SIG-M5 (cell line): ENCODE measurements around the gene ZNF384.

Source experiments
- DNase-seq: peaks from one replicate; lab custom pipeline; 2025; lab: John Stamatoyannopoulos, UW

Gene ZNF384

DNA sequence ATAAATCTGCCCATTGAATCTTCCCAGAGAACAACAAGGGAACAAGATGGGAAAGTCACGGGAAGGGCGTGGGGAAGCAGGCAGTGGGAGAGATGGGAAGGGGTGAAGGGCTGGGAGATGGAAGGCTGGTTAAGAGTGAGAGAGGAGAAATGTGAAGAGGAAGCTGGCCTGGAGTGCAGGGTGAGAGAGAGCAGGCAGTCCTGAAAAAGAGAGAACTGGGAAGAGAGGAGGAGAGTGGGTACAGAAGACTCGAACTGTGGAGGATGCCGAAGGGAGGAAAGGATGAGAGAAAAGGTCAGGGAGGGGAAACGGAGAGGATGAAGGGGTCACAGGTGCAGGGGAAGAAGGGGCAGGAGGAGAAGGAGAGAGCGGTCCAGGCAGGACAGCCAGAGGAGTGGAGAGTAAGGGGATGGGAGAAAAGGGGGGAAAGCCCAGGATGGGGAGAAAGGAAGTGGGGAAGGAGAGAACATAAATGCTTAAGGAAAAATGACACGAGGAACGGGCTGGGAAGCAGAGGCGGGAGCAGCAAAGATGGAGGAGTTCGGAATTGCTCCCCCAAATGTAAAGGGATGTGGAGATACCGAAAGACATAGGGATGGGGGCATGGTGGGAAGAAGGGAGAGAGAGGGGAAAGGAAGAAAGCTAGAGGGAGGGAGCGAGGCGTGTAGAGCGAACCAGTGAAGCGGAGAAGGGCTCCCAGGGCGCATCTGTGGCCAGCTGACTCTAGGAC lies 10.2 kb upstream of the ZNF384 start:
- no peak for DNase-seq

DNA sequence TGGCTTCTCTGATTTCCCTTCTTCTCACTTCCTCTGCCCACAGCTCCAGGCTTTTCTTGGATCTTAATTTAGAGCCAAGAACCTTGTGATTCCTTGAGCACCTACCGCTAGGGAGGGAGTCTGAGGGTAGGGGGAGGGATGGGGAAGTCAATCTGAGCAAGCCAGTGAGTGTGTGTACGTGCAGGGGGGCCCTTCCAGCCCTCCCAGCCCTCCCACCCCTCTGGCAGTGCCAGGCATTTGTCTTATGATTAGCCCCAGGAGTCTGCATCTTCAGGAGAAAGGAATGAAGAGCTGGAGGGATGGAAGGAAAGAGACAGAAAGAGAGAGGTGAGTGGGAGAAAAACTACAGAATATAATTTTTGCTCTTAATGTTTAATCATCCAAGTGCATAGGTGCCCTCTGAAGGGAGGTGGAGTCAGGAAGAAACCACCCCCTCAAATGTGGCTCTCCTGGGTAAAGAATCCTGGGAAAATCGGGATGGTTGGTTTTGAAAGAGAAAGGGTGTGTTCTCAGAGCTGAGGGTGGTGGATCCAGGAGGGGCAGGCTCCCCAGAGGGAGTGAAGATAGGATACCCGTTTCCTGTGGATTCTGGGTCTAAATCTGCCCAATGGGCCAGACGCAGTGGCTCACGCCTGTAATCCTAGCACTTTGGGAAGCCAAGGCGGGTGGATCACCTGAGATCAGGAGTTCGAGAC lies 9.3 kb upstream of the ZNF384 start:
- DNase-seq, result no peak

DNA sequence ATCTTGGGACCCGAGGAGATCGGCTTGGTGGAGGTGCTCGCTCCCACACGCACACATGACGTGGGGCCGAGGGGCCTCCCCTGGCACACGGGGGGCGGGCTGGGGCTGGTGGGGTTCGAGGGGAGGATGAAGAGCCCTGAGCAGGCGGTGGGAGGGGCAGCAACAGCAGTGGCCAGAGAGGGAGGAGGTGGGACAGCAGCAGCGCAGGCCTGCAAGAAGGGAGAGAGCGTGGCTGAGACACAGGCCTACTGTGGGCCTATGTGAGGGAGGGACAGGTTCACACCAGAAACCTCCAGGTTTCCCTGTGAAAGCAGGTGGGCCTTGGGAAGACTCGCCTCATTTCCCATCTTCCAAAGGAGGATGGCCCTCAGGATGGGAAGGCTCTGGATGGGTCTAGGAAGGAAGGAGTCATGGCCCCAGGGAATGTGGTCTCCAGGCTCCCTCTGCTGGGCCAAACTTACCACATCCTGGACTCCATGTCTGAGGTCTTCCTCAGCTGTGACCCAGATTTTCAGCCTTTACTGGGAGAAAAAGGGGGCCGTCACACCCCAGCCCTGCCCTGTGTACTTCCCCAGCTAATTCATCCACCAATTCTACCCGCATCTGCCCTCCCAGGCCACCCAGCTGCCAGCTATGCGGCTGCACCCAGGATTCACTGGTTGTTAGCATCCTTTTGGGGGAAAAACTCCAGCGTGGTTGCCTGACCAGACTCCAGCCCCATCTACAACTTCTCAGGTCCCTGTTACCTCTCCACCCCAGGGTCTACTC lies 8.6 kb upstream of the ZNF384 start:
- DNase-seq, result no peak

DNA sequence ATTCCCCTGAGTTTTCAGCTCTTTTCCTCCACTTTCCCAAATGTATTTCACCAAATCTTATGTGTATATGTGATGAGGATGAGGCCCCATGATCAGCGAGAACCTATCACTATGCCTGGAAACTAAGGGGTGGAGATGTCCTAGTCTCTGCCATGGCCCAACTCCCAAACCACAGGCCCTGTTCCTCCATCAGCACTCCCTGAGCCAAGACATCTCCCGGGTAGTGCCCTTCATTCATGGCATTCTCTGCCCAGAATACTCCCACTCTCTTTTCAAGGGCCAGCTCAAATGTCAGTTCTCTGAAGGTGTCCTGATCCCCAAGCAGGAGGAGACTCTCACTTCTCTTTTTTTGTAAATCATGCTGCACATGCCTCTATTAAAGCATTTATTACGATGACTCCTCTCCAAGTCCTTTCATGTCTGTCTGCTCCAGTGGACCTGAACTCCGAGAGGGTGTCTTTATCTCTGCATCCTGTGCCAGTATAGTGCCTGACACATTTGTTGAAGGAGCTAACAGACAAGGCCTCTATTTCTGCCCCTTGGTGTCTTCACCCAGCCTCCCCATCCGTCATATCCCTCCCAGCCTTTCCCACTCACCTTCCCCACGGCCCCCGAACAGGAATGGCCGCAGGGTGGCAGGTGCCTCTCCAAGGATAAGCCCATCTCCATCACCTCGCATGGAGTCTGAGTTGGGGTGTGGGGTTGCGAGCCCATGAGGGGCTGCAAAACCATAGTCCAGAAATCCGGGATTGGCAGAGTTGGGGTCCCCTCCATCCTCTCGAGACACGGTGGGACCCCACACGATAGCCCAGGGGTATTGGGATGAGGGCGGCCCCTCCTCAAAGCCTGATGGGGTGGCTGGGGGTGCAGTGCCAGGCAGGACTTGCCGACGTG lies 7.8 kb upstream of the ZNF384 start:
- no peak for DNase-seq

DNA sequence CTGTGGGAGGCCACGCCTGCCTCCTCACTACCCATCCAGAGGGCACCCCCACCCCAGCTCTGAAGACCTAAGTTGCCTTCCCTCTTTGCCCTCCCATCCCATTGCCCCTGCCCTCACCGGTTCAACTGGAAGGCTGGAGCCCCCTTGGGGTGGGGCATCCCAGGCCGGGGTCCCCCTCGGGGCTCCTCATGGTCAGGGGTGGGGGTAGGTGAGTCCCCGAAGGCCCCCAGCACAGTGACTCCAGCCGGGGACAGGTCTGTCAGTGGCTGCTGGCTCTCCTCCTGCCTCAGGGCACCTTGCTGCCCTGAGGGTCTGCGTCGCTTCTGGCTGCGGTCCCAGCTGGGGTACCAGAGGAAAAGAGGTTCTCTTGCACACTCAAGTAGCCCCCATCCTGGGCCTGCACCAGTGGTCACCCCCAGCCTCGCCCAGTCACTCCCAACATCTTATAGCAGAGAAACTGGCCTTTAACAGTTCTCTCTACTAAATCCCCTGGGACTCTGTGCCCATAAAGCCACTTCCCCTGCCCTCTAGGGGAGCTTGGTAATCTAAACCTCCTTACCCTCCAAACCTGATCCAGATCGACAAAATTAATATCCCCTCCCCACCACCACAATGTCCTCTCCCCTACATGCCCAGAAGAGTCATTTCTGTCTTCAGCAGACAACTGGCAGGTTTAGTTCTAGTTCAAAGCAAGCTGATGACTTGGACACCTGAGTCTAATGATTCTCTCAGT lies 6.3 kb upstream of the ZNF384 start:
- no peak for DNase-seq

DNA sequence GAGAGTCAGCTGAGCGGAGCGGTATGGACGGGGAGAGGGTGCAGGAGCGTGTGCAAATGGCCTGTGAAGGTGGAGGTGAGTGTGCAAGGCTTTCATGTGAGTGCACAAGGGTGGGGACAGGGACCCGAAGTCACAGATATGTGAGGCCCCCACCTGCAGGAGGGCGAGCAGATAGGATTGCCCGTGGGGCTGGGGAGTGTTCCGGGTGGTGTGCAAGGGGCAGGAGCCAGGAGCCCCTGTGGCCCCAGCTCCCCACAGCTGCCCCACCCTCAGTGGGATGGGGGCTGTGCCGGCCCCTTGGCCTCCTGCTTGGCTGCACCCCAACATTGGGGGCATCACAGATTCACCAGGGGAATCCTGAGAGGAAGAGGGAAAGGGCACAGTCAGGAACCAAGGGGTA lies 5.5 kb upstream of the ZNF384 start:
- no peak for DNase-seq

DNA sequence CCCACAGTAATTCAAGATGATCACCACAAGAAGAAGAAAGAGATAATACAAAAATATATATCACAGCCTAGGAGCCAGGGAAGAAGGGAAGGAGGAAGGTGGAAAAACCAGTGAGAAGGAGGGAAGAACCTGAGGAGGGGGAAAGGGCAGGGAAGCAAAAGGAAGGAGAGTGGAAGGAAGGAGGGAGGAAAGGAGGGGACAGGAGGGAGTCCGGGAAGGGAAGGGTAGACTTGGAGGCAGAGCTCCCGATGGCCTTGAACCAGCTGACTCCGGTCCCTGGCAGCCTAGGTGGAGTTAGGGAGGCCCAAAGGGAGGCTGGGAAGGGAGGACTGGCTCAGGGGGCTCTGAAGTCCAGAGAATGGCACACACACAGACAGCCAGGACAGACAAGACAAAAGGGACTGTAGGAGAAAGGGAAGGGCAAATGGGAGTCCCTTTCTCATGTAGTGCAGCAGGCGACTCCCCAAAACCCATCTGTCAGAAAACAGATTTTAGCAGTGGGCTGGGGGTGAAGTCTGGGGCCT lies 4.7 kb upstream of the ZNF384 start:
- no peak for DNase-seq

DNA sequence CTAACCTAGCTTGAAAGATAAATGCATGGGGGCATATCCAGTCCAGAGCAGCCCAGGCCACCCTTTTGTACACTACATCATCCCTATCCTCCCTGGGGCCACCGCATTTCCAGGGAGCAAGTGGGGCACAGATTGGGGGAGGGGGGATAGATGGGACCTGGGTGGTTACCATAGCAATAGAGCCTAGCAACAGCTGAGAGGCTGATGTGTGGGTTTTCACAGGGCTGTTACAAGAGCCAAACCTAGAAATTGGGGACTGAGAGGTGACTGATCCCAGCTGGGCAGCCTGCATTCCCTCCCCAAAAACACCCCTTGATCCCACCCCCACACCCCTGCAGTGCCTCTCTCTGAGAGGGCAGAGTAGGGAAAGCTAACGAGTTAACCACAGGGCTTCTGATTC lies 3.7 kb upstream of the ZNF384 start:
- DNase-seq, result no peak

DNA sequence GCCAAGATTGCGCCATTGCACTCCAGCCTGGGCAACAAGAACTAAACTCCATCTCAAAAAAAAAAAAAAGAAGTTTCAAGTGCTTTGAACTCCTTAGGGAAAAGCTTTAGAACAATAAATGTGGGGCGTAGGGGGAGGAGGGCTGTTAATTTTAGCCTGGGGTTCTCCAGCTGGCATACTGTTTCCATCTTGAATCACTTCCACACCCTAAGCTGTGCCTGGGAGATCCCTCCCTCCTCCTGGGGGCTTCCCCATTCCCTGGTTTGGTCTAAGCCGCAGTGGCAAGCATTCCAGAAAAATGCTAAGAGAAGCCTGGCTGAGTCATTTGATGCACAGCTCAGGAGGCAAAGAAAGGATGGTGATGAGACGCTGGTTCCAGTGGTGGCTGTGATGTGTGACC lies 2.3 kb upstream of the ZNF384 start:
- DNase-seq, result no peak

DNA sequence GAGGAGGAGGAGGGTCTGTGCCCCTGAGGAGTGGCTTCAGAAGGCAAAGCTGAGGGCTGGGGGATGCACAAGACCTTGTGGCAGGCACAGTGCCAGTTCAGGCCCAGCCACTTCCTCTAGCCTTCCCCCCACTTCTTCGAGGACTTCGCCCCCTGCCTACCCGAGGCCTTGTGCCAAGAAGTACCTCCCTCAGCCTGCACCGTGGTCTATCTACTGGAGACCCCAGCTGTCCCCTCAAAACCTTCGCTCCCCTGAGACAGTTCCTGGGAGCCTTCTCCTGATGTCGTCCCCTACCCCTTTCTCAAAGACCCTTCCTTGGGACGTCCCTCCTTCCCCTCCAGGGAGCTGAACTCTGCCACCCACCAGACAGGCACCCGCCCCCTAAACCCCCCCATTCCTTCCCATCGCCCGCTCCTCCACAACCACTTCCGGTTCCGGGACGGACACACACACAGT lies 604 bp downstream of the ZNF384 start:
- no peak for DNase-seq

DNA sequence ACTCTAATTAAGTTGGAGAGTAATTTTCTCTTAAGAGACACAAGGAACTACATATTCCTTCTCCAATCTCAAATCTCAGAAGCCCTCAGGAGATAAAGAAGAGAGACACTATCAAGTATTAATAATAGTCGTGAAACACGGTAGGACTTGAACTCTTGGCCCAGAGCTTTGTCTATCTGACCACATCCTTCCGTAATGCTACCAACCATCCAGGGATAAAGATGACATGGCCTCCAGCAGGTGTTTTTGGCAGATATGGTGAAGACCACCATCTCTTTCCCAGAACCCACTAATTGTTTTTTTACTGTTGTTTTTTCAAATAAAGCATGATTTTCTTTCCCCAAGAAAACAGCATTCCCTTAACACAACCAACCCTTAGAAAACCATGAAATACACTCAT lies 3.4 kb downstream of the ZNF384 start:
- DNase-seq, result no peak

DNA sequence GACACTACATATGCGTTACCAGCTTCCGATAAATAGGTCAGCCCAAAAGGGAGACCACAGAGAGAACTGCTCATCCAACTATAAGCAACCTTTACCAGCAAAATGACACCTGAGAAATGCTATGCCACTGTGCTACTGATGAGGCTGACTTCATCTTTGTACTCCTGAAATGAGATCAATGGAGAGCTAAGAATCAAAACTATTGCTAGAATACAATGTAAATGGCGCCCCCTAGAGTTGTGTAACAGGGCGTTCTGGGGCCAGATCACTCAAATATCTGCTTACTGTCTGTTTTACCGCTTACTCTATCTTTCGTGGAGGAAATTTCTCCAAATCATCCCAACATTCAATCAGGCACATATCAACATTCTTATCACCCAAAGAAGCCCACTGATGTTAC lies 4.6 kb downstream of the ZNF384 start:
- no peak for DNase-seq

DNA sequence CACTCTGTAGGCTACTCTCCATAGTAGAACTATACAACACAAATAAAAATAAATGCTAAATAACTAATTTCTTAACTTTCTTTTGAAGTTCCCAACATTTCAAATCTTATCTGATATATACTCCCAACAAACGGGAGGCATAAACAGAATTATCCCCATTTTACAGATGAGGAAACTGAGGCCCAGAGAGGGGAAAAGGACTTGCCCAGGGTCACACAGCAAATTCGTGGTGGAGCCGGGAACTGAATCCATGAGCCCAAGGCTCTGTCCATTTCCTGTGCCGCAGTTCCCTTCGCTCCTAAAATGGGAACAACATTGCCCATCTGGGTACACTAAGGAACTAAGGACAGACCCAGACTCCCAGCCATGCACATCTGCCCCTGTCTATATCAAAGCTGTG lies 12.2 kb downstream of the ZNF384 start:
- DNase-seq, result no peak

DNA sequence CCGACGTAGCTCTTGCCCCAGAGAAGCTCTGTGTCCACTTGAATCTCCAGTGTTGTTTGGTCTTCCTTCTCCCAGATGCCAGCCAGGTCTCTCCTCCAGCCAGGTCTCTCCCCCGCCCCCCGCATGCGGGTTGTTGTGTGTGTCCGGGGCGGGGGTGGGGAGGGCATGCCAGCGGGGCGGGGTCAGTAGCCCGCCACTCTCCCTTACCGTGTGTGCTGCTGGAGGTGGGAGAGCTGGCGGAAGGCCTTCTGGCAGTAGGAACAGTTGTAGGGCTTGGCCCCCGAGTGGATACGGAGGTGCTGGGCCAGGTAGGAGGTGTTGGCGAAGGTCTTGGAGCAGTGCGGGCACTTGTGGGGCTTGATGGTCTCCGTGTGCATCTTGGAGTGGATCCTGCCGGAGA lies 17.0 kb downstream of the ZNF384 start:
- no peak for DNase-seq

DNA sequence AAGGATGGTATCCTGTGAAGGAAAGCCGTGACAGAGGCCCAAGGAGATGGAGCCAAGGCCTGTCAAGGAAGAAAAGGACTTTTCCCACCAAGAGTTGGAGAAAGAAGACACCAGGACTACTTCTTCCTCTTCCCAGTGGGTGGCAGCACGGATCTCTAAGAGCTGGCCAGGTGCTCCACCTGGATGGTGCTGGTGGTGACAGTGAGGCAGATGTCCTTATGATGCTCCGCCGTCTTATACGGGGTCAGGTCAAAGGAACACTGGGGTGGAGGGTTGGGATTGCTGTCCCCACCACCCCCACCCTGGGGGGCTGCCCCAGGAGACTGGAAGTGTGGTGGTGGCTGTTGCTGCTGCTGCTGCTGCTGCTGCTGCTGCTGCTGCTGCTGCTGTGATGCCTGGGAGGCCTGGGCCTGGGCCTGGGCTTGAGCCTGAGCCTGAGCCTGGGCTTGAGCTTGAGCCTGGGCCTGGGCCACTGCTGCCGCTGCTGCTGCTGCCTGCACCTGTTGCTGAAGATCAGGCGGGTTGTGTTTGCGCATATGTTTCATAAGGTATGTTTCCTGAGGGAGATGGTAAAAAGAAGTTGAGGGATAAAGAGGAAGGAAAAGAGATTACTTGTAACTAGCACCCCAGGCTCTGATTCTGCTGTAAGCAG lies 21.5 kb downstream of the ZNF384 start:
- DNase-seq, result no peak

DNA sequence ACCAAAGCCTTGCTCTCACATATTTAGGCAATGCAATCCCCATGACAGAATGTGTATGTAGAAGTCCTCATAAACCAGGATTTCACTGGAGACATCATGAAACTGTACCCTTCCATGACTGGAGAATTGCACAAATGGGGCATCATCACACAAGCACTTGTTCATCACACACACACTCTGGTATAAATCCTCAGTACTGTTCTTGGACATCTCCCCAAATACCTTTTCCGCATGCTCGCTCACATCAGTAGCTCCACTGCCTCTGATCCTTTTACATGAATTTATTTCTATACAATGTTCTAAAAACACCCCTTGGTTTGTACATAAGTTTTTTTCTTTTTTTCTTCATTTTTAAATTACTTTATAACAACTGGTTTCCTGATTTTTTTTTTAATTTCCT lies 23.0 kb downstream of the ZNF384 start:
- DNase-seq, result no peak

DNA sequence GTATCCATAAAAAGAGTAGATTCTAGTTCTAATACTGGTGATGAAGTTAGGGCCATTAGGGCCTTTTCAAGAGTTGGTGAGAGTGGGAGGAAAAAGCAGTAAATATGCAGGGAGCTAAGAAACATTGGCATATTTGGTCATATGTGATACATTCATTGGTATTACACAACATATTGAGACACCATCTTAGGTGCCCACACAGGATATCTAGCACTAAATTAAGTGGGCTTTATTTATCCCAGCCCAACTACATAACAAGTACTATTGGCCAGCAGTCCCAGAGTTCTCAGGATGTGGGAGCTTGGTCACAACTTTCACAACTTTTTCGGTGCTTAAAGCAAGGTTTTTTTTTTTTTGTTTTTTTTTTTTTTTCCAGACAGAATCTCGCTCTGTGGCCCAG lies 24.3 kb downstream of the ZNF384 start:
- DNase-seq, result peak; percentile 83

DNA sequence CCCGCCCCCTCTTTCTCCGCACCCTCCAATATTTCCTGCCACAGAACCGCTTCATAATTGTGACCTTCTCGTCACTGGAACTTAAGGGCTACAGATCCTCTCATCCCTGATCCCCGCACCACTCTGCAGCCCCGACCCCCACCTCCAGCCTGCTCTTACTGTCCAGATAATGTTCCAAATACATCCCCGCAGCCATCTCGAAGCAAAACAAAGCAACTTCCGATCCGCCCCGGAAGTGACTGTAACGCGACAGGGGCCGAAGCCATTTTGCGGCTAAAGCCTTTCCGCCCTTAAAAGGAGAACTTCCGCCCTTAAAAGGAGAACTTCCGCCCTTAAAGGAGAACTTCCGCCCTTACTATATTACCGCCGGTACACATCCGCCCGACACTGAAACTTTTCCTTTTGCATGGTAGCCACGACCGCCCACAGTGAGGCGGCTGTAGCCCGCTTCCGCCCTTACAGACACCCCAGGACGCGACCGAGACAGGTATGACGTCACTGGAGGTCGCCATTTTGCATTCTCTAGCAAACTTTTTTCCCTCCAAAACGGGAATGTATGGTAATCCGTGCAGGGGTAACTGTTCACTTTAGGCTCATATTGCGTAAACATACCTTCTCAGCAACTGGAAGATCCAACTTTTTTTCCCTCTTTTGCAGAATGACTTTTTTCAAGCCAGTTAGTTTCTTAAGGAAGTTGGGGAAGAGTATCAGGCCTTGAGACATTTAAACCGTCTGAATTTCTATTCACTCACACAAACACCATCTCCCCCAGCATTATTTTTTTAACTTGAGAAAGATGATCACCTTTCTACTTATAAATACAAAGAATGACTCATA lies 26.1 kb downstream of the ZNF384 start, which contains the start of gene ING4:
Gene ING4 (minus strand): TSS at position 214 of the 837 bp plus-strand sequence. CDS start 18 bp downstream, at position 196.
- peak; percentile 100 for DNase-seq

DNA sequence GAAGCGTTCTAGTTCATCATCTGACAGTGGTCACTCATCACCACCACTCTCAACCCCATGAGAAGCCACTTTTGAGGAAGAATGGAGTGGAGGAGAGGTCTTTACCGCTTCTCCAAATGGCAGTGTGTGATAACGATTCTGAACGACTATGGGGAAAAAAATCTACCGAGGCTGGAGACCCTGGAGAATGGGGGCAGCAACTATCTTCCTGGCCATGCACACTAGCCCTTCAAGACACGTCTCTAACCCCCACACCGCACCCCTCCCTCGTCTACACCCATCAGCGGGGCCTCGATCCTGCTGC lies 26.6 kb downstream of the ZNF384 start:
- DNase-seq, result no peak

DNA sequence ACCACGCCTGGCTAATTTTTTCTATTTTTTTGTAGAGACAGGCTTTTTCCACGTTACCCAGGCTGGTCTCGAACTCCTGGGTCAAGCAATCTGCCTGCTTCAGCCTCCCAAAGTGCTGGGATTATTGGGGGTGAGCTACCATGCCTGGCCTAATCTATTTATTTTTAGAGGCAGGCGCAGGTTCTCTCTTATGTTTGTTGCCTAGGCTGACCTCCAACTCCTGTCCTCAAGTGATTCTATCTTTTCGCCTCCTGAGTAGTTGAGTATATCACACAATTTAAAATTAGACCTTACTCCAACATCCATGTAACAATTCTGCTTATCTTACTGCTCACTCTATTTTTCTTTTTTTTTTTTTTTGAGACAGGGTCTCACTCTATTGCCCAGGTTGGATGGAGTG lies 35.2 kb downstream of the ZNF384 start:
- DNase-seq, result no peak
